ENCODE measurements around the gene COPG1. TPM values are rescaled to one million over a fixed set of nuclear protein-coding genes. Genes with fewer than 3 reads are reported as not detected.

The COPG1 gene
- total and polyA plus RNA-seq, 7 donors, result 50.9 to 151 (median 78.1) TPM

DNA sequence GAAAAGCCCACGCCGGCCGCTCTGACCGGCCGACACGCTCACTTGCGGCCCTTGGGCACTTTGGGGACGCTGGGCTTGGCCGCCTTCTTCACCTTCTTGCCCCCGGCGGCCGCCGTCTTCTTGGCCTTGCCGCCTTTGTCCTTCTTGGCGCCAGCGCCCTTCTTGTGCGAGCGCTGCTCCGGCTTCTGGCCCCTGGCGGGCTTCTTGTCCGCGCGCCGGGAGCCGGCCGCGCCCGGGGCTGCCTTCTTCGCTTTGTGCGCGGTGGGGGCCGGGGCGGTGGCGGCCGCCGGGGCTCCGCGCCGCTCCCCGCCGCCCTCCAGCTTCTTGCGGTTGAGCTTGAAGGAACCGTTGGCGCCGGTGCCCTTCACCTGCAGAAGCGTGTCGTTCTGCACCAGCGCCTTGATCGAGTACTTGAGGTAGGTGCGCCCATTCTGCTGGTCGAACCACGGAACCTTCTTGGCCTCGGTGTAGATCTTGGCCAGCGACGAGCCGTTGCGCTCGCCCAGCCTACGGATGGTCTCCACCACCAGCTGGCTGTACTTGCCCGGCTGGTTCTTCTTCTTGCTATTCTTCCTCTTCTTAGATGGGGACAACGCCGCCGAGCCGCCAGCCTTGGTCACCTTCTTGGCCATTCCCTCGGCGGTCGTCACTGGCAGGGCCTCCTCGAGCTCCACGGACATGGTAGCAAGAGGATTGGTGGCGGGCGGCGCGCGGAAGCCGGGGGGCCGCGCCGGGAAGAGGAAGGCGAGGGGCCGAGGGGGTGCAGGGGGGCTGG, 66.0 kb downstream of the COPG1 start:
- TF ChIP-seq EP300 (IDR thresholded peaks at IDR 0.05) (no peak), POLR2A (IDR thresholded peaks at IDR 0.05) (no peak), POLR2AphosphoS5 (IDR thresholded peaks at IDR 0.05) (peak; percentile 4 to 31 (median 8))
- TF ChIP-seq, protein P1, sequence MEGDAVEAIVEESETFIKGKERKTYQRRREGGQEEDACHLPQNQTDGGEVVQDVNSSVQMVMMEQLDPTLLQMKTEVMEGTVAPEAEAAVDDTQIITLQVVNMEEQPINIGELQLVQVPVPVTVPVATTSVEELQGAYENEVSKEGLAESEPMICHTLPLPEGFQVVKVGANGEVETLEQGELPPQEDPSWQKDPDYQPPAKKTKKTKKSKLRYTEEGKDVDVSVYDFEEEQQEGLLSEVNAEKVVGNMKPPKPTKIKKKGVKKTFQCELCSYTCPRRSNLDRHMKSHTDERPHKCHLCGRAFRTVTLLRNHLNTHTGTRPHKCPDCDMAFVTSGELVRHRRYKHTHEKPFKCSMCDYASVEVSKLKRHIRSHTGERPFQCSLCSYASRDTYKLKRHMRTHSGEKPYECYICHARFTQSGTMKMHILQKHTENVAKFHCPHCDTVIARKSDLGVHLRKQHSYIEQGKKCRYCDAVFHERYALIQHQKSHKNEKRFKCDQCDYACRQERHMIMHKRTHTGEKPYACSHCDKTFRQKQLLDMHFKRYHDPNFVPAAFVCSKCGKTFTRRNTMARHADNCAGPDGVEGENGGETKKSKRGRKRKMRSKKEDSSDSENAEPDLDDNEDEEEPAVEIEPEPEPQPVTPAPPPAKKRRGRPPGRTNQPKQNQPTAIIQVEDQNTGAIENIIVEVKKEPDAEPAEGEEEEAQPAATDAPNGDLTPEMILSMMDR (IDR thresholded peaks at IDR 0.05), result no peak
- H3K4me3 ChIP-seq, result peak overlapping the region; percentile 74 to 98 (median 89)
- peak overlapping the region; percentile 92 to 95 (median 92) for H3K27ac ChIP-seq
- intact Hi-C loops (cut with DNase I), result loop anchor here (2.0 kb wide), 2 partner anchors 37 to 133 kb away; partner anchors contain the start of genes CNBP and HMCES
- H3K27me3 ChIP-seq, result no peaks in the 10 kb centered on the region
- H3K36me3 ChIP-seq, result peaks cover 0 to 12% (median 0%) of the 10 kb centered on the region in 4 donors
- H3K4me1 ChIP-seq, result peaks cover 2 to 25% (median 19%) of the 10 kb centered on the region in 4 donors
- H3K9me3 ChIP-seq, result no peaks in the 10 kb centered on the region
- 0% methylated on average over 80 of the region's 80 CpGs for WGBS, 2 donors
- DNase-seq, result peak; percentile 79

DNA sequence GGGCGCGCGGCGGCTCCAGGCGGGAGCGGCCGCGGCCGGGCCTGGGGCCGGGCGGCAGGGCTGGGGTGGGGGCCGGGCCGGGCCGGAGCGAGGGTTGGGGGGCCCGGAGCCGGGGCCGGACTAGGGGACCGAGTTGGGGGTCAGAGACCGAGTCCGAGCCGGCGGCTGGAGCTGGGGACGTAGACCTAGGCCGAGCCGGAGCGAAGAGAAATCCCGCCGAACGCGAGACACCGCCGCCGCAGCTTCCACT, 66.5 kb downstream of the COPG1 start:
- no peak for TF ChIP-seq EP300 (IDR thresholded peaks at IDR 0.05)
- TF ChIP-seq POLR2A (IDR thresholded peaks at IDR 0.05), result no peak
- TF ChIP-seq POLR2AphosphoS5 (IDR thresholded peaks at IDR 0.05), result no peak
- TF ChIP-seq, protein P1 (IDR thresholded peaks at IDR 0.05), result no peak
- Histone ChIP-seq H3K9me3 (no peaks in the 10 kb centered on the region), H3K27me3 (no peaks in the 10 kb centered on the region), H3K36me3 (peaks cover 0 to 17% (median 0%) of the 10 kb centered on the region in 4 donors), H3K4me1 (peaks cover 2 to 25% (median 19%) of the 10 kb centered on the region in 4 donors), H3K27ac (peak overlapping the region; percentile 92 to 95 (median 92)), H3K4me3 (peak overlapping the region; percentile 74 to 98 (median 89))
- DNase-seq, result no peak
- intact Hi-C loops (cut with DNase I), result loop anchor here (2.0 kb wide), 3 partner anchors 37 to 133 kb away; partner anchors contain the start of genes CNBP and HMCES
- WGBS, 2 donors, result 0 to 1% methylated on average over 34 of the region's 34 CpGs

DNA sequence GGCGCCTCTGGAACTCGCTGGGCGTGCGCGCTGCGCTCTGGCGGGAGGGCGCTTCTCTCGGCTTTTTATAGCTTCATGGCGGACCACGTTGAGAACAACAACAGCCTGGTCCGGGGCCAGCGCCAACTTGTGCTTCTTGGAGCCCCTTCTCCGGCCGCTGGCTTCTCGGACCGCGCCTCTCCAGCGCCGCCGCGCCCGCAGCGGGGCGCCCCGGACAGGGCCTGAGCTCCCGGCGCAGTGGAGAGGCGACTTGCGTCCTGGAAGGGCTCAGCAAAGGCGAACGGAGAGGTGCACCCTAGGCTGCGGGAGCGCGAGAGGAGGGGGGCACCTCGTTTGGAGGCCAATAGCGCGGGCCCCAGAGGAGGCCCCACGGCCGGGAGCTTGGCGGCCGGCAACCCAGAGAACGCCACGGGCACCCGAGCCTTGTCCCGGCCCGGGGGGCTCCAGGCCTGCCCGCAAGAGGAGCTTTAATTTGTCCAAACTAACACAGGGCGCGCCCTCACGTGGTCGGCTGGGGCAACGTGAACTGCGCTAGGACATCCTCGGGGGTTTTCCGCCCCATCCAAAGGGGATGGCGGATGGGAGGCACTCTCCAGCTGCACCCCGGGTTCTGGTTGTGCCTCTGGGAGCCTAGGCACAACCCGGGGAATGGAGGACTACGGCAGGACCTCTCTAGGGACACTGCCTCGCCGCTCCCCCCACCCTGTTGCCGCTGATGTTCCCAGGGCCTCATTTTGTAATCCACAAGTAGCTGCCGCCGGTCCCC, 67.0 kb downstream of the COPG1 start:
- Histone ChIP-seq H3K36me3 (peaks cover 0 to 22% (median 0%) of the 10 kb centered on the region in 4 donors), H3K4me1 (peaks cover 2 to 25% (median 19%) of the 10 kb centered on the region in 4 donors), H3K4me3 (peak overlapping the region; percentile 74 to 98 (median 89)), H3K27me3 (no peaks in the 10 kb centered on the region), H3K9me3 (no peaks in the 10 kb centered on the region), H3K27ac (peak overlapping the region; percentile 92 to 95 (median 92))
- peak; percentile 93 for DNase-seq
- intact Hi-C loops (cut with DNase I), result loop anchor here (2.0 kb wide), 1 partner anchor 82 kb away; no protein-coding TSS in a partner anchor
- 0 to 1% methylated on average over 65 of the region's 65 CpGs for WGBS, 2 donors
- TF ChIP-seq, protein P1 (IDR thresholded peaks at IDR 0.05), result peak; percentile 7 to 46 (median 34)
- peak; percentile 99 for TF ChIP-seq POLR2A (IDR thresholded peaks at IDR 0.05)
- TF ChIP-seq POLR2AphosphoS5 (IDR thresholded peaks at IDR 0.05), result peak; percentile 100
- peak in 1 of 4 donors; percentile 17 for TF ChIP-seq EP300 (IDR thresholded peaks at IDR 0.05)

DNA sequence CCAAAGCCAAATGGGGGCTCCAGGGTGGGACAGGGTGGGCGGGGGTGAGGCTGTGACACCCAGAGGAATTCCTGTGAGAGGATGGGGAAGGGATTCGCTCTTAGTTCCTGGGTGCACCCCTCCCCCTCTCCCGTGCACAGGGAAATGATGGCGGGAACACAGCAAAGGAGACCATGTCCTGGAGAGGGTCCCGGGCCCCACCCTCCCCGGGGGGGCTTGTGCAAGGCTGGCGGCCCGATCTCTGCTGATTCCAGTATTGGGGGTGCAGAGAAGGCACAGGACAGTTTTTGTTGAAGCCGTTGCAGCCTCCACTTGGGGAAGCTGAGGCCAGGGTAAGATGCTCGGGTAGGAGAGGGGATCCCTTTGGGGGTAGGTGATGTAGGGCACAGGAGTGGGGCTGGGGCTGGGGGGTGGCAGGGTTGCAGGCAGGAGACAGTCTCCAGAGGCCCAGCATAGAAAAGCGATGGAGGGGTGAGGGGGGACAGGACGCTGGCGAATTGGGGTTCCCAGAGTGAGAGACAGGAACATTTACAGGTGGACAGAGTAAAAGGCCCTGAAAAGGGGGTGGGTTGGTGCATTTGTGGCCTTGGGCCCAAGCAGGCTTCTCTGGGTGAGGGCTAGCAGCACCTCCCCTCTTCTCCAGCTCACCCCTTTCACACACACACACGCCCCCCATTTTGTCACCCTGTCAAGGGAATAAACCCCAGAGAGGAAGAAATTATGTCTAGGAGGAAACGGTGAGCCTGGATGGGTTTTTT, 67.8 kb downstream of the COPG1 start:
- no peak for DNase-seq

More for the DNA sequence above, 67.8 kb downstream of the COPG1 start:
- Histone ChIP-seq H3K27ac (peak overlapping the region; percentile 92 to 95 (median 92)), H3K9me3 (no peaks in the 10 kb centered on the region), H3K27me3 (no peaks in the 10 kb centered on the region), H3K4me1 (peaks cover 2 to 25% (median 19%) of the 10 kb centered on the region in 4 donors), H3K4me3 (peak overlapping the region; percentile 74 to 98 (median 89)), H3K36me3 (peaks cover 0 to 29% (median 0%) of the 10 kb centered on the region in 4 donors)
- TF ChIP-seq POLR2A (IDR thresholded peaks at IDR 0.05) (no peak), EP300 (IDR thresholded peaks at IDR 0.05) (no peak), POLR2AphosphoS5 (IDR thresholded peaks at IDR 0.05) (no peak)
- TF ChIP-seq, protein P1 (IDR thresholded peaks at IDR 0.05), result no peak
- intact Hi-C loops (cut with DNase I), result loop anchor here (2.0 kb wide), 1 partner anchor 82 kb away; no protein-coding TSS in a partner anchor
- 36 to 37% methylated on average over 15 of the region's 15 CpGs for WGBS, 2 donors

Data from sigmoid colon (tissue), 7 donors.